ENCODE results near the gene ATP2A3. TPM values are rescaled to one million over a fixed set of nuclear protein-coding genes. Genes with fewer than 3 reads are reported as not detected.

Gene ATP2A3
- polyA plus RNA-seq, 4 donors = 5.8 to 83.0 (median 24.4) TPM

- 52 to 62% (median 58%) methylated on average over 5 of the region's 5 CpGs for WGBS, 3 donors
- DNase-seq (peak in 1 of 2 donors; percentile 45), FAIRE-seq (no peak)
- H3K27me3 ChIP-seq (ENCODE audit: control insufficient read depth in 3 of 3, insufficient read depth in 3 of 3, low read length in 3 of 3) = no peaks in the 10 kb centered on the region
- peaks cover 0 to 11% (median 2%) of the 10 kb centered on the region in 3 donors for H3K4me1 ChIP-seq (ENCODE audit: control insufficient read depth in 3 of 3, insufficient read depth in 2 of 3, low read depth in 1 of 3, low read length in 2 of 3)
- H3K27ac ChIP-seq (ENCODE audit: low read depth in 1 of 3, low read length in 2 of 3) = peak overlapping the region in 2 of 3 donors; percentile 9 to 60
- no peak overlapping the region for H3K4me3 ChIP-seq (ENCODE audit: low read depth in 1 of 3, low read length in 3 of 3)
- peaks cover 0 to 77% (median 0%) of the 10 kb centered on the region in 3 donors for H3K36me3 ChIP-seq (ENCODE audit: control insufficient read depth in 3 of 3, insufficient read depth in 2 of 3, low read depth in 1 of 3, low read length in 3 of 3)
- H3K9me3 ChIP-seq (ENCODE audit: control insufficient read depth in 2 of 2, insufficient read depth in 1 of 2, low read depth in 1 of 2, low read length in 1 of 2) = no peaks in the 10 kb centered on the region
Measured at GRCh38 chr17:3879186-3879585, 85.1 kb downstream of the ATP2A3 start.

GRCh38 chr17:3877220-3877619 is 87.0 kb downstream of the ATP2A3 start:
- H3K4me3 ChIP-seq (ENCODE audit: low read depth in 1 of 3, low read length in 3 of 3) = no peak overlapping the region
- no peak overlapping the region for H3K27ac ChIP-seq (ENCODE audit: low read depth in 1 of 3, low read length in 2 of 3)
- no peaks in the 10 kb centered on the region for H3K9me3 ChIP-seq (ENCODE audit: control insufficient read depth in 2 of 2, insufficient read depth in 1 of 2, low read depth in 1 of 2, low read length in 1 of 2)
- no peaks in the 10 kb centered on the region for H3K27me3 ChIP-seq (ENCODE audit: control insufficient read depth in 3 of 3, insufficient read depth in 3 of 3, low read length in 3 of 3)
- H3K4me1 ChIP-seq (ENCODE audit: control insufficient read depth in 3 of 3, insufficient read depth in 2 of 3, low read depth in 1 of 3, low read length in 2 of 3) = peaks cover 0 to 11% (median 2%) of the 10 kb centered on the region in 3 donors
- 72 to 82% (median 73%) methylated on average over 8 of the region's 8 CpGs for WGBS, 3 donors
- DNase-seq (no peak), FAIRE-seq (no peak)
- peaks cover 0 to 77% (median 0%) of the 10 kb centered on the region in 3 donors for H3K36me3 ChIP-seq (ENCODE audit: control insufficient read depth in 3 of 3, insufficient read depth in 2 of 3, low read depth in 1 of 3, low read length in 3 of 3)

GRCh38 chr17:3875317-3875716 is 88.9 kb downstream of the ATP2A3 start:
- Histone ChIP-seq H3K4me3 (ENCODE audit: low read depth in 1 of 3, low read length in 3 of 3) (no peak overlapping the region), H3K9me3 (ENCODE audit: control insufficient read depth in 2 of 2, insufficient read depth in 1 of 2, low read depth in 1 of 2, low read length in 1 of 2) (no peaks in the 10 kb centered on the region), H3K4me1 (ENCODE audit: control insufficient read depth in 3 of 3, insufficient read depth in 2 of 3, low read depth in 1 of 3, low read length in 2 of 3) (peaks cover 0 to 11% (median 2%) of the 10 kb centered on the region in 3 donors), H3K27me3 (ENCODE audit: control insufficient read depth in 3 of 3, insufficient read depth in 3 of 3, low read length in 3 of 3) (no peaks in the 10 kb centered on the region), H3K27ac (ENCODE audit: low read depth in 1 of 3, low read length in 2 of 3) (no peak overlapping the region), H3K36me3 (ENCODE audit: control insufficient read depth in 3 of 3, insufficient read depth in 2 of 3, low read depth in 1 of 3, low read length in 3 of 3) (peaks cover 0 to 77% (median 0%) of the 10 kb centered on the region in 3 donors)
- DNase-seq (no peak), FAIRE-seq (no peak)
- WGBS, 3 donors = 94 to 95% (median 94%) methylated on average over 7 of the region's 7 CpGs

Other genes starting within 250 kb of the ATP2A3 start
- gene HASPIN, start 240.5 kb downstream of the ATP2A3 start, polyA plus RNA-seq = 1 to 10 TPM in 2 of 4 donors, not detected in 2; 2.6 to 3.6 TPM
- gene ITGAE, start 163.2 kb downstream of the ATP2A3 start, polyA plus RNA-seq = 10 to 100 TPM; 39.4 to 57.8 (median 45.1) TPM
- gene NCBP3, start 118.2 kb downstream of the ATP2A3 start, polyA plus RNA-seq = 10 to 100 TPM; 14.9 to 64.3 (median 21.2) TPM
- gene CAMKK1, start 71.4 kb downstream of the ATP2A3 start, polyA plus RNA-seq = 10 to 100 TPM in 1 of 4 donors, 1 to 10 TPM in 2, under 1 TPM in 1; 0.22 to 11.2 (median 3.2) TPM
- gene P2RX1, start 48.0 kb downstream of the ATP2A3 start, polyA plus RNA-seq = 10 to 100 TPM in 1 of 4 donors, 1 to 10 TPM in 2, not detected in 1; 2.2 to 53.4 (median 3.2) TPM
- 10 to 100 TPM; 22.4 to 52.8 (median 34.2) TPM for gene ZZEF1, start 178.6 kb upstream of the ATP2A3 start, polyA plus RNA-seq
- gene CYB5D2, start 178.8 kb upstream of the ATP2A3 start, polyA plus RNA-seq = 10 to 100 TPM; 18.1 to 34.0 (median 26.7) TPM